ENCODE results near the gene BET1. TPM values are rescaled to one million over a fixed set of nuclear protein-coding genes. Genes with fewer than 3 reads are reported as not detected.

The BET1 gene
- total and polyA plus RNA-seq, 2 experiments from 2014 or later = 45.5 to 50.7 TPM

GRCh38 chr7:94003446-94004023 is 620 bp downstream of the BET1 start:
- TF ChIP-seq EZH2phosphoT487 (IDR thresholded peaks at IDR 0.05; ENCODE audit: low read depth, severe bottlenecking, unreplicated experiment) (no peak), EZH2 (IDR thresholded peaks at IDR 0.05; ENCODE audit: borderline replicate concordance) (no peak), CTCF (IDR thresholded peaks at IDR 0.05; ENCODE audit: poor library complexity) (no peak)
- Histone ChIP-seq H3K79me2 (peaks cover 47% of the 10 kb centered on the region), H3K36me3 (replicated peaks; ENCODE audit: insufficient read depth, low read depth) (no peaks in the 10 kb centered on the region), H3K4me1 (ENCODE audit: insufficient read depth) (peaks cover 8% of the 10 kb centered on the region), H2AFZ (peak overlapping the region; percentile 72), H3K4me2 (peak overlapping the region; percentile 83), H3K27ac (peak overlapping the region; percentile 95), H3K9me2 (replicated peaks; ENCODE audit: insufficient read depth) (no peaks in the 10 kb centered on the region), H3K27me3 (no peaks in the 10 kb centered on the region), H3K4me3 (peak overlapping the region; percentile 72), H3K9me3 (ENCODE audit: low read depth) (no peaks in the 10 kb centered on the region), H4K20me1 (ENCODE audit: insufficient read depth, poor library complexity, severe bottlenecking) (peaks cover 3% of the 10 kb centered on the region)
- DNase-seq (ENCODE audit: low spot score) = peak; percentile 38
- WGBS (ENCODE audit: low lambda C conversion rate, missing lambda C conversion rate) = 9% methylated on average over 16 of the region's 16 CpGs

GRCh38 chr7:94001396-94001795 is 2.8 kb downstream of the BET1 start:
- peaks cover 3% of the 10 kb centered on the region for H4K20me1 ChIP-seq (ENCODE audit: insufficient read depth, poor library complexity, severe bottlenecking)
- no peaks in the 10 kb centered on the region for H3K9me3 ChIP-seq (ENCODE audit: low read depth)
- WGBS (ENCODE audit: low lambda C conversion rate, missing lambda C conversion rate) = 97% methylated on average over 1 of the region's 1 CpG
- DNase-seq (ENCODE audit: low spot score) = no peak
- peaks cover 8% of the 10 kb centered on the region for H3K4me1 ChIP-seq (ENCODE audit: insufficient read depth)
- no peak for TF ChIP-seq CTCF (IDR thresholded peaks at IDR 0.05; ENCODE audit: poor library complexity)
- TF ChIP-seq EZH2 (IDR thresholded peaks at IDR 0.05; ENCODE audit: borderline replicate concordance) = no peak
- no peak for TF ChIP-seq EZH2phosphoT487 (IDR thresholded peaks at IDR 0.05; ENCODE audit: low read depth, severe bottlenecking, unreplicated experiment)
- H3K27ac ChIP-seq = no peak overlapping the region
- no peak overlapping the region for H2AFZ ChIP-seq
- H3K79me2 ChIP-seq = peaks cover 50% of the 10 kb centered on the region
- H3K27me3 ChIP-seq = no peaks in the 10 kb centered on the region
- peak overlapping the region; percentile 83 for H3K4me2 ChIP-seq
- H3K9me2 ChIP-seq (replicated peaks; ENCODE audit: insufficient read depth) = no peaks in the 10 kb centered on the region
- no peaks in the 10 kb centered on the region for H3K36me3 ChIP-seq (replicated peaks; ENCODE audit: insufficient read depth, low read depth)
- no peak overlapping the region for H3K4me3 ChIP-seq

- Histone ChIP-seq H2AFZ (no peak overlapping the region), H3K27ac (no peak overlapping the region), H4K20me1 (ENCODE audit: insufficient read depth, poor library complexity, severe bottlenecking) (peaks cover 3% of the 10 kb centered on the region), H3K4me3 (no peak overlapping the region), H3K4me2 (no peak overlapping the region), H3K4me1 (ENCODE audit: insufficient read depth) (peaks cover 3% of the 10 kb centered on the region), H3K79me2 (peaks cover 42% of the 10 kb centered on the region), H3K36me3 (replicated peaks; ENCODE audit: insufficient read depth, low read depth) (no peaks in the 10 kb centered on the region), H3K9me2 (replicated peaks; ENCODE audit: insufficient read depth) (no peaks in the 10 kb centered on the region), H3K9me3 (ENCODE audit: low read depth) (no peaks in the 10 kb centered on the region), H3K27me3 (no peaks in the 10 kb centered on the region)
- no peak for DNase-seq (ENCODE audit: low spot score)
- 98% methylated on average over 3 of the region's 3 CpGs for WGBS (ENCODE audit: low lambda C conversion rate, missing lambda C conversion rate)
- TF ChIP-seq CTCF (IDR thresholded peaks at IDR 0.05; ENCODE audit: poor library complexity) (no peak), EZH2phosphoT487 (IDR thresholded peaks at IDR 0.05; ENCODE audit: low read depth, severe bottlenecking, unreplicated experiment) (no peak), EZH2 (IDR thresholded peaks at IDR 0.05; ENCODE audit: borderline replicate concordance) (no peak)
Measured at GRCh38 chr7:93997868-93998267, 6.3 kb downstream of the BET1 start.

All from hepatocyte (in vitro differentiated cells).